Transverse colon (tissue), 4 donors: ENCODE data around the gene EHHADH. TPM values are rescaled to one million over a fixed set of nuclear protein-coding genes. Genes with fewer than 3 reads are reported as not detected.

Experiments used
- DNase-seq: peaks from one replicate; pipeline ENCODE4 v3.0.0-alpha.2; 2019
- H3K27ac ChIP-seq, 4 donors: fragments of 200-600 bp; sonication (generic); 2 replicates each; pipeline ENCODE4 v1.5.1; 2016 to 2018; ENCODE audit warnings: inconsistent platforms in 4 of 4
- H3K27me3 ChIP-seq: fragments of 200-600 bp; sonication (generic); 2 replicates; pipeline ENCODE4 v1.5.1; 2017; ENCODE audit warnings: inconsistent platforms
- H3K36me3 ChIP-seq, 4 donors: fragments of 200-600 bp; sonication (generic); 2 replicates each; pipeline ENCODE4 v1.5.1; 2017 to 2019; ENCODE audit warnings: inconsistent platforms in 4 of 4
- H3K4me1 ChIP-seq, 4 donors: fragments of 200-600 bp; sonication (generic); 2 replicates each; pipeline ENCODE4 v1.5.1; 2017 to 2020; ENCODE audit warnings: inconsistent platforms in 4 of 4
- H3K4me3 ChIP-seq, 4 donors: fragments of 200-600 bp; sonication (generic); 1 replicate in 1 of 4; 2 replicates in 3 of 4; pipeline versions ENCODE4 v1.5.1 to v1.6.1; 2017 to 2019; ENCODE audit warnings: inconsistent platforms in 4 of 4
- H3K9me3 ChIP-seq, 2 donors: fragments of 200-600 bp; sonication (generic); 2 replicates each; pipeline ENCODE4 v1.5.1; 2017 to 2019; ENCODE audit warnings: inconsistent platforms in 2 of 2
- EP300 ChIP-seq: sonication (generic); formaldehyde crosslinking; IDR thresholded peaks from one replicate; pipeline ENCODE4 v1.6.1; 2017; ENCODE audit warnings: antibody characterized with exemption, low read depth
- POLR2A ChIP-seq: fragments of 450-650 bp; IDR thresholded peaks from one replicate; pipeline ENCODE4 v1.6.1; 2016; ENCODE audit warnings: antibody characterized with exemption, mild to moderate bottlenecking, moderate library complexity
- POLR2AphosphoS5 ChIP-seq, 3 donors: sonication (generic); formaldehyde crosslinking; IDR thresholded peaks; one replicate each; pipeline ENCODE4 v1.6.1; 2016; ENCODE audit warnings: antibody characterized with exemption in 3 of 3
- WGBS, 2 donors: methylation state at CpG; one replicate each; pipeline ENCODE4 v1.1.5; 2018; ENCODE audit warnings: low coverage in 1 of 2; 5-methylcytosine and 5-hydroxymethylcytosine counted together
- in situ Hi-C, 4 donors: fragments of 200-750 bp; cut with MboI; loops; one replicate each; pipeline versions ENCODE4 v1.15.0 to v1.15.1; 2017; ENCODE audit warnings: low sequenced_read_pairs in 3 of 4, low pct_ligation_motif_present in 1 of 4, low pct_unique_long_range_greater_than_20kb in 1 of 4
- intact Hi-C: fragments of 100-400 bp; cut with DNase I; formaldehyde crosslinking; loops from one replicate; pipeline ENCODE4 v1.15.1; 2023; ENCODE audit warnings: low total_unique reads
- total RNA-seq, 4 donors: library from RNA; depleted of rRNA; stranded (reverse); fragments of >200 nt; gene quantifications; one replicate each; pipeline ENCODE4 v1.1.0, GENCODE V29; 2016
- TF ChIP-seq, protein P1 (sequence below), 5 experiments: fragments of 200-600 bp in 3 of 5; fragments of 450-650 bp in 2 of 5; sonication (generic) in 3 of 5; IDR thresholded peaks; 1 replicate in 2 of 5; 2 replicates in 3 of 5; pipeline ENCODE4 v1.5.1; 2016 to 2017; ENCODE audit warnings: antibody characterized with exemption in 5 of 5, inconsistent platforms in 3 of 5, mild to moderate bottlenecking in 2 of 5, moderate library complexity in 1 of 5

Gene EHHADH
- total RNA-seq, 4 donors from 2014 or later = 6.4 to 39.6 (median 14.3) TPM

- 50 to 65% methylated on average over 3 of the region's 3 CpGs for WGBS, 2 donors
- no peaks in the 10 kb centered on the region for H3K27me3 ChIP-seq
- intact Hi-C loops = no loop called here
- no peaks in the 10 kb centered on the region for H3K9me3 ChIP-seq
- peaks cover 0 to 8% (median 0%) of the 10 kb centered on the region in 4 donors for H3K4me1 ChIP-seq
- DNase-seq = no peak
- TF ChIP-seq, protein P1, sequence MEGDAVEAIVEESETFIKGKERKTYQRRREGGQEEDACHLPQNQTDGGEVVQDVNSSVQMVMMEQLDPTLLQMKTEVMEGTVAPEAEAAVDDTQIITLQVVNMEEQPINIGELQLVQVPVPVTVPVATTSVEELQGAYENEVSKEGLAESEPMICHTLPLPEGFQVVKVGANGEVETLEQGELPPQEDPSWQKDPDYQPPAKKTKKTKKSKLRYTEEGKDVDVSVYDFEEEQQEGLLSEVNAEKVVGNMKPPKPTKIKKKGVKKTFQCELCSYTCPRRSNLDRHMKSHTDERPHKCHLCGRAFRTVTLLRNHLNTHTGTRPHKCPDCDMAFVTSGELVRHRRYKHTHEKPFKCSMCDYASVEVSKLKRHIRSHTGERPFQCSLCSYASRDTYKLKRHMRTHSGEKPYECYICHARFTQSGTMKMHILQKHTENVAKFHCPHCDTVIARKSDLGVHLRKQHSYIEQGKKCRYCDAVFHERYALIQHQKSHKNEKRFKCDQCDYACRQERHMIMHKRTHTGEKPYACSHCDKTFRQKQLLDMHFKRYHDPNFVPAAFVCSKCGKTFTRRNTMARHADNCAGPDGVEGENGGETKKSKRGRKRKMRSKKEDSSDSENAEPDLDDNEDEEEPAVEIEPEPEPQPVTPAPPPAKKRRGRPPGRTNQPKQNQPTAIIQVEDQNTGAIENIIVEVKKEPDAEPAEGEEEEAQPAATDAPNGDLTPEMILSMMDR (IDR thresholded peaks at IDR 0.05) = no peak
- TF ChIP-seq POLR2A = no peak
- no peak for TF ChIP-seq POLR2AphosphoS5 (IDR thresholded peaks at IDR 0.05)
- TF ChIP-seq EP300 = no peak
- H3K4me3 ChIP-seq = peak overlapping the region in 2 of 4 donors; percentile 6 to 21
- H3K36me3 ChIP-seq = no peaks in the 10 kb centered on the region
- H3K27ac ChIP-seq = peak overlapping the region in 3 of 4 donors; percentile 18 to 53 (median 52)
- in situ Hi-C loops = no loop called here
Observed at GRCh38 chr3:185216607-185216958, 37.3 kb downstream of the EHHADH start.

DNA sequence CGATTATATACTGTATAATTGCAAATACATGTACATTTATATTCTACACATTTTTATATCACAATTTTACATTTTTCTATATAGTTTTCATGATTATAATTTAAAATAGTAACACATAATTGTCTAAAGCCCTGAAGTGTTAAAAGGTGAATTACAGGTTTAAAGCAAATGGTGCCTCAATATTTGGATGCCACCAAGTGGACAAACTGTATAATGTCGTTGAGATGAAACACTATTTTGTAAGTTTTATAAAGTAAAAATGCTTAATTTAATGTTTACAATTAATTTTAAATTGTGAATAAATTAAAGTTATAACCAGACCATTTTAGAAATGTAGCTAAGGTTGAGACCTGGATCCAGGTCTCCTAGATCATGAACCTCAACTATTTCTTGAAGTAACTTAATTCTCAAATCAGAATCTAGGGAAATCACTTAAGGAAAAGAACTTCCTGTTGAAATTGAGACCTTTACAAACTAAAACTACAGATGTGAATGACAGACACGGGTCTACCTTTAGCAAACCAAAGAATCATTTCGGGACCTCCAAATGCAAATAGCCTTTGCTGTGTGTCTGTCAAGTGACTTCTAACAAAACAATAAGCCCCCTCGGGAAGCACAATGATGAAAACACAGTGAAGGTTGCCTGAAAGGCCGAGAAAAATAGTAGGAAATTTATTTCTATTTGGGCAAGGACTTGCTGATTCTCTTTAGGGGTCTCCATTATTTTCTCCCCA, 37.8 kb downstream of the EHHADH start:
- intact Hi-C loops = no loop called here
- no peak for TF ChIP-seq POLR2AphosphoS5 (IDR thresholded peaks at IDR 0.05)
- TF ChIP-seq, protein P1 (IDR thresholded peaks at IDR 0.05) = peak; percentile 46 to 56 (median 50)

GRCh38 chr3:185212559-185212958, 41.3 kb downstream of the EHHADH start:
- TF ChIP-seq POLR2A (no peak), POLR2AphosphoS5 (IDR thresholded peaks at IDR 0.05) (no peak), EP300 (no peak)
- TF ChIP-seq, protein P1 (IDR thresholded peaks at IDR 0.05) = no peak
- WGBS, 2 donors = 91 to 93% methylated on average over 1 to 5 of the region's 5 CpGs
- Histone ChIP-seq H3K4me1 (peaks cover 0 to 8% (median 0%) of the 10 kb centered on the region in 4 donors), H3K9me3 (no peaks in the 10 kb centered on the region), H3K36me3 (no peaks in the 10 kb centered on the region), H3K4me3 (no peak overlapping the region), H3K27ac (no peak overlapping the region), H3K27me3 (no peaks in the 10 kb centered on the region)
- in situ Hi-C loops (no loop called here), intact Hi-C loops (no loop called here)
- no peak for DNase-seq

More for the DNA sequence above, 37.8 kb downstream of the EHHADH start:
- in situ Hi-C loops = no loop called here
- Histone ChIP-seq H3K27ac (peak overlapping the region in 3 of 4 donors; percentile 18 to 53 (median 52)), H3K9me3 (no peaks in the 10 kb centered on the region), H3K4me1 (peaks cover 0 to 8% (median 0%) of the 10 kb centered on the region in 4 donors), H3K36me3 (no peaks in the 10 kb centered on the region), H3K4me3 (peak overlapping the region in 2 of 4 donors; percentile 6 to 21), H3K27me3 (no peaks in the 10 kb centered on the region)
- DNase-seq = no peak
- WGBS, 2 donors = 26% methylated on average over 6 of the region's 6 CpGs

GRCh38 chr3:185212086-185212485, 41.8 kb downstream of the EHHADH start:
- TF ChIP-seq EP300 (no peak), POLR2A (no peak)
- no peaks in the 10 kb centered on the region for H3K27me3 ChIP-seq
- WGBS, 2 donors = 92 to 94% methylated on average over 4 of the region's 4 CpGs
- no peak overlapping the region for H3K4me3 ChIP-seq
- no peaks in the 10 kb centered on the region for H3K9me3 ChIP-seq
- intact Hi-C loops = no loop called here
- peaks cover 0 to 8% (median 0%) of the 10 kb centered on the region in 4 donors for H3K4me1 ChIP-seq
- DNase-seq = no peak
- H3K27ac ChIP-seq = no peak overlapping the region
- in situ Hi-C loops = no loop called here
- H3K36me3 ChIP-seq = no peaks in the 10 kb centered on the region
